Stimulated activated CD8-positive, alpha-beta memory T cell treated with anti-CD3 and anti-CD28 coated beads, Interleukin-12 subunit alpha, Interleukin-12 subunit beta, amount 100 ng/mL, for 1 hour (primary cell): Measurements from ENCODE around the gene SPATA13.

ENCODE experiments used
- DNase-seq: peaks from one replicate; pipeline ENCODE4 v3.0.0-alpha.2; 2020; ENCODE audit warnings: low read depth

SPATA13 gene

DNA sequence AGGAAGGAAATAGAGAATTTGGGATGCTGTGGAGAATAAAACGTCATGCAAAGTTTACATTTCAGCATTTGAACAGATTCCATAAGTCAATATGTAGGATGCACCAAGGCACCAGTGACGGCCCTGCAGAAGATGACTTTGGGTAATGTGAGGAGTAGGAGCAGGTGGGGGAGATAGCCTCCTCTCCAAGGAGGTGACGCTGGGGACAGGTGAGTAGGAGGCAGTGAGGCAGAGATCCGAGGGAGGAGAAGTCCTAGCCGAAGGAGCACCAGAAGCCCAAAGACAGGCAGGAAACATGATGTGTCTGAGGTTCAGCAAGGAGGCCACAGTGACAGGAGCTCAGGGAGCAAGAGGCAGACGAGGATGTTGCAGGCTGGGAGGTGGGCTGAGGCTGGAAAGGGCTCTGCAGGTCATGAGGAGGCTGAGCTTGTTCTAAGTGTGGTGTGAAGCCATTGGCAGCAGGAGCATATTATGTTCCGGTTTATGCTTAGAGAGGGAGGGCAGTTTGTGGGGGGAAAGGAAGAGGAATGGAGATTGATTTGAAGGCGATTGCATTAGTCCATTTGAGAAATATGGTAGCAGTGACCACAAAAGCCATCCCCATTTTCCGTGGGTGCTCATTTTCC is 93.1 kb downstream of the SPATA13 start:
- DNase-seq = no peak

DNA sequence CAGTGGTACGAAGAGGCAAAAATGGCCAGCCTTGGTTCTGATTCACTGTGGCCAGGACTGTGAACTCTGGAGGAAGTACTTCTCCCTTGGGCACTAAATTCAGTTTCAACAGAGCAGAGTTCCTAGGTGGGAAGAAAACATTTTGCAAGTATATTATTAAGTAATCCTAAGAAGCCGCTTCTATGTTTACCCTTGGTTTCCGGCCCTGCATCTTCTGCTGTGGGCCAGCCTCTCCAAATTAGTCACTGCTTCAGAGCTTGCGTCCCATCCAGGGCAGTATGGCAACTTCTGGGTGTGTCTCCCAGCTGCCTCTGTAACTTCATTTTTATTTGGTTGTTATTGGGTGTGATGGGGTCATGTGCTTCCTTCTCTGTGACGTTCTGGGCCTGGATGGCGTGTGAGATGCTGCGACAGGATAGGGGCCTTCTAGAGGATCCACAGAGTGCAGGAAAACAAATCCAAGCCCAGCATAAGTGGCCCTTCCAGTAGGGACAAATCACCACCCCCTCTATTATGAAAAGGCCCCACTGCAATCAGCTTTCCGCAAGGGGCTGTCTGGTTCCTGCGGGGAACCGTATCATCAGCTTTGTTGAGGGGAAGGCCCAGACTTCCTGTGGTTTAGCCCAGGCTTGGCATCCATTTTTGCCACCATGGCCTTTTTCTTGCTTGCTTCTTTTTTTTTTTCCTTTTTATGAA is 93.8 kb downstream of the SPATA13 start:
- DNase-seq = no peak

DNA sequence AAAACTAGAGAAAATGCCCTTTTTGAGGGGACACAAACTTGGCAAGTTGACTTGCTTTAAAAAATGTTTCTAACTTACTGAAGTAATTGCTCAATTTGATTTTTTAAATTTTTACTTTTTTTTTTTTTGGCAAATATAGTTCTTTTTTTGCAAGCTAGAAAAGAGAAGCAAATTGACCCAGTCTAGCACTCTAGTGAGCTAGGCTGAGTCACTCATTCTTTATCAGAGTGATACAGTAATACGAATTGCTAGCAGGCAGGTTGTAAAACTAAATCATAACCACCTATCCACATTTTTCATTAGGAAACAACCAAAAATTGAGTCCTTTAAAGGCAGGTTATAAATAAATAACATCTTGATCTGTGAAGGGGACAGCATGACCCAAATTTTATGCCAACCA is 97.0 kb downstream of the SPATA13 start:
- DNase-seq = no peak

DNA sequence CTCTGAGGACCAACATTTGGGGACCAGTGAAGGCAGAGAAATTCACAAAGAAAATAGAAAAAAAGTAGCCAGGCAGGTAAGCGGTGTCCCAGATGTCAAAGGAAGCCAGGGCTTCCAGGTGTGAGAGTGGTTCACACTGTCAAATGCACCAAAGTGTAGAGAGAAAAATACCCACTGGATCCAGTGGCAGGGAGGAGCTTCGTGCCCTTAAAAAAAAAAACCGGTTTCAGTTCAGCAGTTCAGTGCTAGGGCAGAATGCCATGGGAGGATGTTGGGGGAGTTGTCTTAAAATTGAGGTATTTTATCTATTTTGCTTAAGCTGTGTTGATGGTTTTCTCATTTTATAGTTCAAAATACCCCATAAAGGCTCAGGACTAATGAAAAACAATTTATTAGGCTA is 101.0 kb downstream of the SPATA13 start:
- DNase-seq = no peak

DNA sequence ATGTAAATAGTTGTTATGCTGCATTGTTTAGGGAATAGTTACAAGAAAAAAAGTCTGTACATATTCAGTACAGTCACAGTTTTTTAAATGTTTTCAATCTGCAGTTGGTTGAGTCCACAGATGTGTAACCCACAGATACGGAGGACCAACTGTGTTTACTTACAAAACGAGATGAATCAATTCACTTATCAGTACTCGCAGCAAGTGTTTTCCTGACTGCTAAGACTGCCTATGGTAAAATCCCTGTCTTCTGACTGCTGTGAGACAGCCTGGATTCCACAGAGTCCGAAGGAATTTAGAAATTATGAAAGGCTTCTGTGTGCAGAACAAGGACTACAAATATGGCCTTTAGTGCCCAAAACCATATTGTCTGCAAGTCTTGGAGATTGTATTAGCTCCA is 103.1 kb downstream of the SPATA13 start:
- DNase-seq = no peak

DNA sequence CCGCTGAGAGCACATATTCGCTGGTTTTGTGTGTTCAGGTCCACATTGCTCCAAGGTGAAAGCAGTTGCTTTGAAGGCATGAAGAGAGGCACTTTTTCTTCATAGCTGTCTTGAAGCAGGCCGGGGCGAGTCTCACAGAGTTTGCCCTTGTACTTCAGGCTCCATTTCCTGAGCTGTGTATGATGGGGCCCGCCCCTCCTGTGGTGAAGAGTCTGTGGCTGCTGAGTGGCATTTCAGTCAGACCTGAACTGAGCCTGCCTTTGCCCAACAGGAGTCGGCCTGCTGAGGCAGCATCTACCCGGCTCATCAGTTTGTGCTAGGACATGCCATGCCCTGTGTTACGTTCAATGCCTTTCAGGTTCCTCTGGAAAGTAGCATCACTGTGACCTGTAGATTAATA is 104.5 kb downstream of the SPATA13 start:
- peak; percentile 71 for DNase-seq

DNA sequence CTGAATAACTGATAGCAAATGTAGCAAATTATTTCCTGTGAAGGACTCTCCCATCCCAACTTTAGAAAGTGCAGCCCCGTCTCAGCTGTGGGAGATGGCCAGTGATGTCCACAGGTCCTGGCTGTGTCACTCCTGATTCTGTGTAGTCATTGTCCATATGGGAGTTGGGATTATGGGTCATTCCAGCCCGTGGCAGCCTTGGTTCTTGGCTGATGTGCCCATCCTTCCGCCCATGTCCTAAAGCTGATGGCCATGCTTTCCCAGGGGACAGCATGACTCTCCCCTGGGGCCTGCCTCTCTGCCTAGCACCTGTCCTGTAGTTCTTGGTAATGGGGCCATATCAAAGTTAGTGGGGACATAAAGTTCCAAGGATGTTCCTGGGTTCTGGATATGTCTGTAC is 104.9 kb downstream of the SPATA13 start:
- no peak for DNase-seq

DNA sequence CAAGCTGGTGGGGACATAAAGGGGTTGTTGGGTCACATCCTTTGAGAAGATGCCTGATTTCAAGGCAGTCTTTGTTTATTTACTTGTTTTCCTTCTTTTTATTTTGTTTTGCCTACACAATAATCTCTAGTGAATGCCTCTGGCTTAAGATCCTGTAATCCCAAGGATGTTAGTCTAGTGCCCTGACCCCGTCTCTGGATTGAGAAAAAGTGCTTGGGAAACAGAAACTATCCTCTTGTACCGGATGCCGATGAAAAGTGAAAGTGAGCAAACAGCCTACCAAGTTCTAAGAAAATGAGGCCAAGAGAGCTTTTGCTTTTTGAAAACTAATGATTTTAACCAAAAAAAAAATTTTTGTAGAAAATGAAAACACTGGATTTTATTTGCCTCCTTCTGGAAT is 106.8 kb downstream of the SPATA13 start:
- DNase-seq = no peak

DNA sequence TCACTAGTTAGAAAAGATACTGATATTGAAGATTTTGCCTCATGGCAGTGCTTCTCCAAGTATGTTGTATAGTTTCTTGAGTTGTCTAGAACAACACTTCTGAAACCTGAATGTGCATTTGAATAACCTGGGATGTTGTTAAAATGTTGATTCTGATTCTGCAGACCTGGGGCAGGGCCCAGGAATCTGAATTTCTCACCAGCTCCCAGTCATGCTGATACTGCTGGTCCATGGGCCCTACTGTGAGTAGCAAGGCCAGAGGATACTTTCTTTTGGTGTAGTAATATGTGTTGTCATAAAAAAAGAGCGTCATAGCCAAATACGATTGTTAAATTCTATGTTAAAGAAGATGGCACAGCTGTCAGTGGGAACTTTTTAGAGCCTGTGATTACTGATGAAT is 107.3 kb downstream of the SPATA13 start:
- no peak for DNase-seq

DNA sequence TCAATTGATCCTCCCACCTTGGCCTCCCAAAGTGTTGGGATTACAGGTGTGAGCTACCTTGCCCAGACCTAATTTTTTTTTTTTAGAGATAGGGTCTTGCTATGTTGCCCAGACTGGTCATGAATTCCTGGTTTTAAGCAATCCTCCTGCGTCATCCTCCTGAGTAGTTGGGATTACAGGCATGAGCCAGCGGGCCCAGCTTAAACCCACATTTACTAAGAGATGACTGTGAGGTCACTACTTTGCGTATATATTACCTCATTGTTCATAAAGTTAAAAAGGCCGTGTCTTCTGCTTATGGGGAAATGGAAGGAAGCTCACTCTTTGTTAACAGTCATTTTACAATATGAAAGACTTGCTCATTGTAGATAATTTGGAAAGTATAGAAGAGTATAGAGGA is 109.3 kb downstream of the SPATA13 start:
- no peak for DNase-seq

DNA sequence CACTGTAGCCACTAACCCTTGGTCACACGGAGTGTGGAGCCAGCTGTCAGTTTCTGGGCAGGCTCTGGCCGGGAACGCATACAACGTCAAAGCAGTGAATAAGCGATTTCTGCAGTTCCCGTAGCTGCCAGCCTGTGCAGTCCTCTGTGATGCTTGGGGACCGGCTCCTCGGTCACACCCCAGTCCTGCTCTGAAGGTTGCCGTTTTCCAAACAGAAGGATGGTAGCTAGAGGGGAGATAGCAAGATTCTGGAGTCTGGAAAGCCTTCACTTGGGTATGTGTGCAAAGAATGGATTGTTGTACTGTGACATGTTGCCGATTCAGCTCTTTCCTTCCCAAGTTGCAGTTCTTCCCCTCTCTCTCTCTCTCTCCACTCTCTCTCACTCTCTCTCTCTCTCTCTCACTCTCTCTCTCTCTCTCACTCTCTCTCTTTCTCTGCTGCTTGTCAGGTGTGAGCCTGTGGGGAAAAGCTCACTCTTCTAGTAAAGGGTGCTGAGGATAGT is 110.2 kb downstream of the SPATA13 start:
- no peak for DNase-seq

DNA sequence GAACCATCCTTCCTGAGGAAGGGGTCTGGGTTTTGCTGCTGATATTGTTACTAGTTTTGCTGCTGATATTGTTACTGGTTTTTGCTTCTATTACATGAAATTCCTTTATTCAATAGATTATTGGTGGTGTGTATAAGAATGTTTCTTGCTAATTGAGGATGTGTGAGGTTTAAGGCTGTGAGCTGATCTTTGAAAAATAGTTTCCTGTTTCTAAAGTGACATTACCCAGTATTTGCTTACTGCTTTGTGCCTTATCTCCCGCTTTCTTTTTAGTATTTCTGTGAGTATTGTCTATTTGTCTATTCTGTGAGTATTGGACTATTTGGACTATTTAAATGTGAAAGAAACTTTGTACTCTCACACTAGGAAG is 110.7 kb downstream of the SPATA13 start:
- no peak for DNase-seq

DNA sequence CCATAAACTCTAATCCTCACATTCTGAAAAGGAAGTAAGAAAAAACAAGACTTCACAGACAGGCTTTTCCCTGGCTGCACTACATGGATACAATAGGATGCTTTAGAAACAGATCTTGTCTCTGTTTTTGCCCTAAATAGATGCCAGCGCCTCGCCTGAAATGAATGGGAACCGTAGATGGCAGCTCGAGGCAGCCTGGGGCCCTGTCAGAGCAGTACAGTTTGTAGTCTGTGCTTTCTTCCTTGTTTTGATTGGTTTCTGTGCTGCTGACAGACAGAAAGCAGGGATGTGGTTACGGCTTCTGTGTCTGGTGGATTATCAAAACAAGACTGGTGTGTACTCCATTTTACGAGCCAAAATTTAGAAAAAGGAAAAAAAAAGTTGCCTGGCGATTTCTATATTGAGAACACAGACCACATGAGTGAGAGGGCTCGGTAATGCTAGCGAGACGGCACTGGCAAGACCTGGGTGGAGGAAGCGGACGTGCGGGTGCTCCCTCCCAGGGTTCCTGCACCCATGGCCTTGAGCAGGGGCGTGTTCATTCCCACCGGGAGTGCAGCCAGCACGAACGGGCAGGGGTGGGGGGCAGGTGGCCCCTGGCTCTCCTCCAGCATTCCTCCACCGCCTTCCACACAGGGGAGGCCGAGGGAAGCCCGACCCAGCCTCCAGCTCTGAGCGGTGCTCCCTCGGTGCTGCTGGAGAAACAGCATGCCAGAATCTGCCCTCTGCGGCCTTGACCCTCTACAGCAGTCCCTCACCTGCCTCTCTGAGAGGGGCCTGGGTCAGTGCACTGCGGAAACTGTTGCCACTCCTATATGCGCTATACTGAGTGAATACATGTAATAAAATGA is 111.3 kb downstream of the SPATA13 start:
- no peak for DNase-seq

DNA sequence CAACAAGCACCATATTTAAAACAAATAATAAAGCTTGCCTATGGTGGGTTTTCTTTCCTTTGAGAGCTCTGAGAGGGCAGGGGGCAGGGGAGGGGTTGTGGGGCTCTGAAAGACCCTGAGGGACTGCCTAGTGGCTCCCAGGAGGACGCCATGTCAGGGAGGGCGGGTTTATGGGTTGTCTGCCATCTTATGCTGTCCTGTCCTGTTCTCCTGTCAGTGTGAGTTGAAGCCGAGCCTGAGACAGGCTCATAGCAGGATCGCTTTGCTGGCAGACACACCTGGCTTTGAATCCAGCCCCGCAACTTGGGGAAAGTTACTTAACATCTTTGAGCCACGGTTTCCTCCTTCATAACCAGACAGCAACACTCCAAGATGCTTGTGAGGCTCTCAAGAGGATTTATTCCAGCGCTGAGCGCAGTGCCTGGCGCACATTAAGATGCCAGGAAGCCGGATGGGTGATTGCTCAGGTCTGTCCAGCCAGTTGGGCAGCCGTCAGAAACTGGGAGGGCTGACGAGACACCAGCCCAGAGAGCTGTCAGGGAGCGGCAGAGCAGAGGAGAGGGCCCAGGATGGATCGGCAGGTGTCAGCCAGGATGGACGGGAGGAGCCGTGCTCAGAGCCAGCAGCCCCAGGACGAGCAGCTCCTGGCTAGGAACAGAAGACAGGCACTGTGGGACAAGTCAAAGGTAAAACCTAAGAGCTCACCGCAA is 112.1 kb downstream of the SPATA13 start:
- DNase-seq = no peak

DNA sequence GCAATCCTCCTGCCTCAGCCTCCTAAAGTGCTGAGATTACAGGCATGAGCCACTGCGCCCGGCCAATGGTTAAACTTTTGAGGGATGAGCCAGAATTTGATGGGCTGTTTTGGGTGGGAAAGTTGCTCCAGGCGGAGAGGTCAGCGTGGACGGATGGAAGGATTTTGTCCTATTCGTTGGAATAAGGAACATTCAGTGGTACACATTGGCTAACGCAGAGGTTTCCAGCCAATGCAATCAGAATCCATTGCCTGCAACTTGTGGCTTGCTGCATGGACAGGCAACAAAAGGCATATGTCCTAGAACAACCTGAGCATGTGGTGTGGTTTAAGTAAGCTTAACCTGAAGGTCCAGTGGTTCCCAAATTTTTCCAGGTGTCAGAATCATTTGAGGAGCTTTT is 113.4 kb downstream of the SPATA13 start:
- no peak for DNase-seq

DNA sequence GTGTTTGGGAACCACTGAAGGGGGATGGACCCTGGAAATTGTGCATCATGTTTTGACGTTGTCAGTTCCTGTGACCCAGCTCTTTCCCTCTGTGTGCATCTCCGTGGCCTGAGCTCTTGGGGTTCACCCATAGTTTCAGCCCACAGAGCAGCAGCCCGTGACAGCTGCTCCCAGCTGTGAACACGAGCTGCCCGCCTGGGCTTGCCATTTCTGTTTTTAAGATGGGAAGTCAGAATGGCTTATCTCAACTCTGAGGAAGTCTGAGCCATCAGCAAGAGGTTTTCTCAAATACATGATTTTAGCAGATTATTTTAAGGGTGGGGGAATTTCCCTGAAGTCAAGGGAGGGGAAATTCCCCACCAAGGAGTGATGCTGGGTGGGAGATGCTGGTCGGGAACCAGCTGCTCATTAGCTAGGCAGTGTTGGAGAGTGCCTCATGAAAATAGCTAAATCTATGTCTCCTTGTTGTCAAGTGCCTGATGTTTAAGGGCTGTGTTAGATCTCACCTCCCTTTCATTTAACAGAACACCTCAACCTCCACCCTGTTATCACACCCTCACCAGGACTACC is 114.0 kb downstream of the SPATA13 start:
- DNase-seq = no peak

DNA sequence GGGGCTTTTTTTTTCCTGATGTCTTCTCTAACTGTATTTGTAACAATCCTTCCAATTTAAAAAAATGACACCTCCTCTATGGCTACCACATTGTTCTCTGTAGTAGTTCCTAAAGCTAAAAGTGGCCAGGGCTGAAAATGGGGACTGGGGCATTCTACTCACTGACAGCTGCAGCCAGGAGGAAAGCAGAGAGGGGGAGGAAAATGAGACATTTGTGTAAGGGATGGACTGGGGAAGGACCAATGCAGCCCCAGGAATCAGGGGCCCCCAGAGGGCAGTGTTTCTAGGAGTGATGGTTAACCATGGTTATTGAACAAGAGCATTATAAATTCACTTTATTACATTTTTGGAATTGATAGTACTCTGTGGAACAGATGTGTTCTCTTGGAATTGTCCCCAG is 114.5 kb downstream of the SPATA13 start:
- no peak for DNase-seq

DNA sequence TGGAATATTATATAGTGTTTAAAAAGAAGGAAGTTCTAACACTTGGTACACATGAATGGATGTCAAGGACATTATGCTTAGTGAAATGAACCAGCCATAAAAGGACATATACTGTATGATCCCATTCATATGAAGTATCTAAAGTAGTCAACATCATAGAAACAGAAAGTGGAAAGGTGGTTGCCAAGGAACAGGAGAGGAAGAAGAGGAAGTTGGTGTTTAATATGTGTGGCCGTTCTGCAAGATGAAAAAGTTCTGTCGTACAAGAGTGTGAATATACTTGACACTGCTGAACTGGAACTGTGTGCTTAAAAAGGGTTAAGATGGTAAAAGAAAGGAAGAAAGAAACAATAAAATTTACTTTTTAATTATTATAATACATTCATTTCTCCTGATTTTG is 115.8 kb downstream of the SPATA13 start:
- DNase-seq = no peak

DNA sequence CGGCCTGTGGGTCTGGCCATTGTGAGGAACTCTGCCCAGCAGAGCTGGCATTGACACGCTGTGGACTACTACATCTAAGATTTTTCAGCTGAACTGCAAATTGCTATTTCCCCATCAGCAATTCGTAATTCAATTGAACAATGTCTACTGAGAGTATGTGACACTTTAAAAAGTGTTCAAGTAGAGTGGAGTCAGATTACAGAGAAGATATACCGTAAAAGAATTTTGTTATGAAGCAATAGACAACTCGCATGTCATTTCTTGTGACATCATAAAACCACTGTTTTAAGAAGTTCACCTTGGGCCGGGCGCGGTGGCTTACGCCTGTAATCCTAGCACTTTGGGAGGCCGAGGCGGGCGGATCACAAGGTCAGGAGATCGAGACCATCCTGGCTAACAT is 116.3 kb downstream of the SPATA13 start:
- no peak for DNase-seq

DNA sequence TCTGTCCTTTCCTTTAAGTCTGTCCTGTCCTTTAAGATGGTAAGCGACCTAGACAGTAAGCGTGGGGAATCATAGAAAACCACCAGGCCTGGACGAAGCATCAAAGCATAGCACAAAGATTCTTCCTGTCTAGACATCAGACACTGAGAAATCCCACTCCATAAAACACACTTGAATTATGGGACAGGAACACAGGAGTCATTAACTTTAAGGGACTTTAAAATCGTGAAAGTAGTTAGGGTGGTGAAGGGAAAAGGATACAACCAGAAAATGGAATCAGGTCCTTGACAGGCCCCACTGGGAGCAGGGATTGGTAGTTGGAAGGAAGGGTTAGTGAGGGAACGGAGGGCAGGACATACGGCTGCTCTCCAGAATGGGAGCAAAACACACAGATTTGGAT is 117.2 kb downstream of the SPATA13 start:
- DNase-seq = no peak

DNA sequence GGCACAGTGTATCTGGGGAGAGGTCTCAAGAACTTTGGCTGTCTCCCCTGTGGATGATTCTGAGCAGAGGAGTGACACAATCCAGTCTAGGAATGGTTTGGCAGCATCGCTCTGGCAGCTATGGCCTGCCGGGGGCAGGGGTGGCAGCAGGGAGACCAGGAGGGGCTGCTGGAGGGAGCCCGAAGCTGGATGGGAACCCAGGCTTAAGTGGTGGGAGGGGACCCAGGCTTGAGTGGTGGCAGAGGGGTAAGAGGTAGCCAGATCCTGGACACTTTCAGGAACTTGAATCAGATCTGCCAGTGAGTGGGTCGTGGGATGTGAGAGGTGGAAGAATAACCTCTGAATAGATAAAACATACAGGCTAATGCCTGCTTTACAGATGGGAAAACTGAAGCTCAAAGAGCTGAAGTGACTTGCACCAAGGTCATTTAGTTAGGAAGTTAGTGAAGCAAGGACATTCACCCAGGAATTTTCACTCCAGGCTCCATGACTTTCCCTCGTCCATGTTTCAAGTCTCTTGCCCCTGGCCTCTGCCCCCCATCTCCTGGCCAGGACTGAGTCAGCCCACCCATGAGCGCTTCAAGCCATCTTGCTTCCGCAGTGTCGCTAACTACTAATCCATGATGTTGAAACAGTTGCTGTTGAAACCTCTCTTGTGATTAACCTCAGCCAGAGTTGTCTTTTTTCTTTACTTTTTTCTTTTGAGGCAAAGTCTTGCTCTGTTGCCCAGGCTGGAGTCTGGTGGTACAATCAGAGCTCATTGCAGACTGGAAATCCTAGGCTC is 119.0 kb downstream of the SPATA13 start:
- no peak for DNase-seq
